CD4-positive, alpha-beta T cell treated with Interleukin-10 for 1 hour (primary cell): ENCODE data around the gene AHCY.
"Not testable (repeated sequence)": the region's sequence is repeated elsewhere in the genome, so short reads cannot be mapped to it uniquely, and the experiment has no call there.

ENCODE experiments used
- DNase-seq: peaks from one replicate; pipeline ENCODE4 v3.0.0-alpha.2; 2020

The AHCY gene

DNA sequence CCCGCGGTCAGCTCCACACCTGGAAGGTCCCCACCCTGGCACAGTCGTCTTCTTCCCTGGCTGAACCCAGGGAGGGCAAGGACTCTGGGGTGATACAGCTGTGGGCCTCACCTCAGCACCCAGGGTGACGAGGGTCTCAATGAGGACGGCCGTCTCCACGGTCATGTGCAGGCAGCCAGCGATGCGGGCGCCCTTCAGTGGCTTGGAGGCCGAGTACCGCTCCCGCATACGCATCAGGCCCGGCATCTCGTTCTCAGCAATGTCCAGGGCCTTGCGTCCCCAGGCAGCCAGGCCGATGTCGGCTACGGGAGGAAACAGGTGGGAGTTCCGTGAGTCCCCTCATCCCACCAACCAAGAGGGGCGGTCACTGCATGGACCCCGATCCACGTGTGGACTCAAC is 7.9 kb downstream of the AHCY start:
- DNase-seq, result no peak

DNA sequence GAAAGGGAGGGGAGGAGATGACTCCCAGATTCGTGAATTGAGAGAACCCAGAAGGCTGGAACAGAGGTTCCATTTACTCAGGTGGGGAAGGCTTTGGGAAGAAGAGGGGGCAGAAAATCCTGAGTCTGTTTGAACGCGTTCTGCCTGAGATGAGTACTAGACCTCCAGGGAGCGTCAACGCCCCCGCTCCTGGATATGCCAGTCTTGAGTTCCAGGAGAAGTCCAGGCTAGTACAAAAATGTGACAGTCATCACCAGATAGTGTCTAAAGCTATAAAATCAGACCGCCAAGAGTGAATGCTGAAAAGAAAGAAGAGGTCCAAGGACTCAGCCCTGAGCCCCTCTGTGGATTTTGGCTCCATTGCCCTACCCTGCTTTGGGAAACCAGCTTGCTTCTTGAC is 8.6 kb downstream of the AHCY start:
- DNase-seq, result no peak

GRCh38 chr20:34293589-34293988 is 9.6 kb downstream of the AHCY start:
- no peak for DNase-seq

DNA sequence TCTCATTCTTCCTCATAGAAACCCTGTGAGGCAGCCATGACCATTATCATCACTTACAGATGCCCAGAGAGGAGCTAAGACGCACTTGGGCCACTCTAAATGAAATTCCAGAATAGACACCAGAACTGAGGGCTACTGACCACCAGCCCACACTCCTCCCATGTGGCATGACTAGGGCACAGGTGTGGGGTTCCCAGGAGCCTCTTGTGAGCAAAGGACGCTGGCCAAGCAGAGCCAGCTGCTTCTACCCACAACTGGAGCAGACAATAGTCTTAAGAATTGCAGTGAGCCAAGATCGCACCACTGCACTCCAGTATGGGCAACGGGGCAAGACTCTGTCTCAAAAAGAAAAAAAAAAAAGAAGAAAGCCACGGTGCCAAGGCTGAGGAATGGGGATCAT is 10.0 kb downstream of the AHCY start:
- no peak for DNase-seq

GRCh38 chr20:34292496-34292895 is 10.7 kb downstream of the AHCY start:
- DNase-seq, result no peak

GRCh38 chr20:34290471-34290870 is 12.7 kb downstream of the AHCY start:
- no peak for DNase-seq

- not testable (repeated sequence) for DNase-seq
Observed at GRCh38 chr20:34287500-34287899, 15.7 kb downstream of the AHCY start.

DNA sequence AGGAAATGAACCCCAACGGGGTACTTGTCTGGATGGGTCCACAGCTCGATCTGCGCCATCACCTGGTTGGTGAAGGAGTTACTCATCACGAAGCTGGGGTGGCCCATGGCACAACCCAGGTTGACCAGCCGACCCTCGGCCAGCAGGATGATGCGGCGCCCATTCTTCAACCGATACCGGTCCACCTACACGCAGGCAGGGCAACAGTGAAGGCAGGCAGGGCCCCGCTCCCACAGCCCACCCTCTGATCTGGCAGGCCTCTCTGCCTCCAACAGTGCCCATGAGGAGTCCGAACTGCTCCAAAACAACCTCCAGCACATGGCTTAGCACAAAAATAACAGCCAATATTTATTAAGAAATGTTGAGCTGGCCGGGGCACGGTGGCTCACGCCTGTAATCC is 17.7 kb downstream of the AHCY start:
- DNase-seq, result no peak

DNA sequence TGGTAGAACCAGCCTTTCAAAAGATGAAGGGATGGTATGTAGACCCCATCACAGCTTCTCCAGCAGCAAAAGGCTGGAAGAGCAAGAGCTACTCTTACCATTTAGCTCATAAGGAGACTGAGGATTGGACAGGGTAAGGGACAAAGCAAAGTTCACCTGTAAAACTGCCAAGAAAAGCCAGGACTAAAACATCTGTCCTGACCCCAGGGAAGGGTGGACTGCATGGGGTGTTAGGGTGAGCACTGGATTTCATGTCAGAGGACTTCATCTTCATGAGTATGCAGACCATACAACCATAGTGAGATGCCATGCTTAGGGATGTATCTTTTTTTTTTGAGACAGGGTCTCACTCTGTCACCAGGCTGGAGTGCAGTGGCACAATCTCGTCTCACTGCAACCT is 19.3 kb downstream of the AHCY start:
- no peak for DNase-seq

DNA sequence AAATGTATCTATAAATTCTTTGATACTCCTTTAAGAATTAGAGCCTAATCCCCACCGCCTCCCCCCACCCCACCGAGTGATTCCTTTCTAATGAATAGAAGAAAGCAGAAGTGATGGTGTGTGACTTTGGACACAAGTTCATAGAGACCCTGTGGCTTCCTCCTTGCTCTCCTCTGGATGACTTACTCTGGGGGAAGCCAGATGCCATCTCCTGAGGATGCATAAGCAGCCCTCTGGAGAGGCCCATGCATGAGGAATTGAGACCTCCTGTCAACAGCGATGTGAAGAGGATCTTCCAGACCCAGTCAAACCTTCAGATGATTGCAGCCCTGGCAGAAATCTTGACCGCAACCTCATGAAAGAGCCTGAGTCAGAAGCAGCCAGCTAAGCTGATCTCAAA is 21.1 kb downstream of the AHCY start:
- no peak for DNase-seq

DNA sequence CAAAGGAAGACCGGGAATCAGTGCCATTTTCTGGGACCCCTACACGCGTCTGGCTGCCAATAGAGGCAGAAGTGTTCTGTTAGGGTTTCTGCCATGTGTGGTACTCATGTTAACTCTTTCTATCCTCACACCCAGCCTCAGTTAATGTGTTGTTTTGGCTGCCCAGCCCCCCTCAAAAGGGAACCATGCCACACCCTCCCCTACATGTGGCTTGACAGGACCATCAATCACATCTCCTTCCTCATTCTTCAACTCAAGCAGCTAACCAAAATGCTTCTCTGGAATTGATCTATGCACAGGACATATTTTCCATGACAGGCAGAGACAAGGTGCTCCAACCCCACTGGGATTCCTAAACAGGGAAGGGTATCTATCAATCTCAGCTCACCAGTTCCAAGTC is 22.0 kb downstream of the AHCY start:
- no peak for DNase-seq

DNA sequence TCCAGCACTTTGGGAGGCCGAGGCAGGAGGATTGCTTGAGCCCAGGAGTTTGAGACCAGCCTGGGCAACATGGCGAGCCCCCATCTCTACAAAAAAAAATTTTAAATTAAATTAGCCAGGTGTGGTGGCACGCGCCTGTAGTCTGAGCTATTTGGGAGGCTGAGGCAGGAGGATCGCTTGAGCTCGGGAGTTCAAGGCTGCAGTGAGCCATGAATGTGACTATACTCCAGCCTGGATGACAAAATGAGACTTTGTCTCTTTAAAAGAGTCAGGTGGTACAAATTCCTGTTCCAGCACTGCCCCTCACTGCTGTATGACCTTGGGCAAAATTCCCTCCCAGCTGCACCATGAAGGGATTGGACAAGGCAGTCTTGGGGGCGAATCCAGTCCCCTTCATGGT is 28.5 kb downstream of the AHCY start:
- DNase-seq, result no peak

- DNase-seq, result no peak
Observed at GRCh38 chr20:34271956-34272355, 31.2 kb downstream of the AHCY start.

GRCh38 chr20:34269996-34270627 is 33.0 kb downstream of the AHCY start:
- no peak for DNase-seq

GRCh38 chr20:34268851-34269636 is 34.1 kb downstream of the AHCY start:
- no peak for DNase-seq

GRCh38 chr20:34268145-34268544 is 35.0 kb downstream of the AHCY start:
- DNase-seq, result no peak

- DNase-seq, result no peak
Observed at GRCh38 chr20:34264141-34264540, 39.0 kb downstream of the AHCY start.

- DNase-seq, result not testable (repeated sequence)
Observed at GRCh38 chr20:34263468-34263867, 39.7 kb downstream of the AHCY start.

DNA sequence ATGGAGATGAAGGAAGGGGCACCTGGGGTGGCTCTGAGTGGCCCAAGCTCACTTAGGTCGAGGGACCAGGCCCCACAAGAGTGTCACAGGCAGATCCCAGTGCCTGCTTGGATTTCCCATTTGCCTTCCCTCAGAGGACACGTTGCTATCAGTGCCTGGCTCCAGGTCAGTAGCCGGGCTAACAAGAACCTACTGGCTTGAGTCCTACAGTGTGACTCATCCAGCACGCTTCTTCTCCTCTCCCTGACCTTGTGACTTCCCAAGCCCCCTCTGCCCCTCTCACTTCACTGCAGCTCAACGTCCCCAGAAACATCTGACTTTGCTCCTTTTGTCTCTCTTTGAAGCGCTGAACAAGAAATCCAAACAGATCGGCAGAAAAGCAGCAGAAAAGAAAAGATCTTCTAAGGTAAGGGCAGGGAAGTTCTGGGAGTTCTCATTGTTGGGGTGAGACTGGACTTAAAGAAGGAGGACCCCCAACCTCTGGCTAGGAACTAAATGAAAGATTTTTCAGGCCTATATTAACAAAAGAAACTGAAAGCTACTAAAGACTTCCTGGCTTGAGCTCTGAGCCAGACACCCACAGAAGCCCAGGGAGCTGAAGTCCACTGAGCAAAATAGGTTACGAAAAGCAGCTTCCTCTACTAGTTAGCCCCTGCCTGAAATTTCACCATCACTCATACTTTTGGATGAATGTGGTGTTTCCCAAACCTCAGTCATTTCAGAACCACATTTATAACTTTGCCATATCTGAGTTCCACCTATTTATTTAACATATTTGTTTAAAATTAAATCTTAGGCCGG is 40.5 kb downstream of the AHCY start:
- no peak for DNase-seq

DNA sequence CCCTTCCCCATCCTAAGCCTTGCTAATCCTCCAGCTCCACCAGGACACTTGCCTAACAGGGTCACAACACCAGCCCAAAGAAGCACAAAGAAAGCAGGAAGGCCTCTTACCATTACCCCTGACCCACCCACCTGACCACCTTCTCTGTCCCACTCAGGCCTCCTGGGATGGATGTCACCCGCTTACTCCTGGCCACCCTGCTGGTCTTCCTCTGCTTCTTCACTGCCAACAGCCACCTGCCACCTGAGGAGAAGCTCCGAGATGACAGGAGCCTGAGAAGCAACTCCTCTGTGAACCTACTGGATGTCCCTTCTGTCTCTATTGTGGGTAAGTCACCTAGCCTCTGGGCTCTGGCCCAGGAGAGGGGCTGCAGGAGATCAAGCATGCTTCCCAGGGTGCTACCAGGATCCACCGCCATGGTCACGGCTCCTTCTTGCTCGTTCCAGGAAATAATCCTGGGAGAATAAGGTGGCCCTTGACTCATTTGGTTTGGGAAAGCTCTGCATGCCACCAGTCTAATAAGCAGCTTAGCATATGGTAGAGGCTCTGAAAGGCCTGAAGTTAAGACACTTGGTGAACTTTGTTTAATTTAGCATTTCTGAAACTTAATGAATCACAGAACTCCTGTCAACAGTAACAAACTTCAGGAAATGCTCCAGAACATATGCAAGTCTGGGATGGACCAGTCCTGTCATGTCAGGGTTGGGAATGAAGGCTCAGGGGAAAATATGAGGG is 42.8 kb downstream of the AHCY start:
- DNase-seq, result no peak

- DNase-seq, result no peak
Observed at GRCh38 chr20:34256629-34257124, 46.5 kb downstream of the AHCY start.

GRCh38 chr20:34254979-34255378 is 48.2 kb downstream of the AHCY start:
- no peak for DNase-seq
